BLaER1 (cell line): ENCODE measurements around the gene FCHSD2.
A peak's percentile ranks its signal among the peaks of the same experiment; 100 is the strongest.
"Not testable (repeated sequence)": the region's sequence is repeated elsewhere in the genome, so short reads cannot be mapped to it uniquely, and the experiment has no call there.

Experiments used
- H3K27ac ChIP-seq: shearing (Covaris generic); formaldehyde crosslinking; 2 replicates; pipeline ENCODE4 v1.8.1; 2022
- H3K27me3 ChIP-seq: shearing (Covaris generic); formaldehyde crosslinking; 2 replicates; pipeline ENCODE4 v1.8.1; 2022
- H3K36me3 ChIP-seq: shearing (Covaris generic); formaldehyde crosslinking; 2 replicates; pipeline ENCODE4 v1.8.1; 2022
- H3K4me1 ChIP-seq: shearing (Covaris generic); formaldehyde crosslinking; 2 replicates; pipeline ENCODE4 v1.8.1; 2022
- H3K4me2 ChIP-seq: shearing (Covaris generic); formaldehyde crosslinking; 2 replicates; pipeline ENCODE4 v1.8.1; 2022
- H3K4me3 ChIP-seq: shearing (Covaris generic); formaldehyde crosslinking; 2 replicates; pipeline ENCODE4 v1.8.1; 2022
- H3K9ac ChIP-seq: shearing (Covaris generic); formaldehyde crosslinking; 2 replicates; pipeline ENCODE4 v1.8.1; 2022
- H3K9me3 ChIP-seq: shearing (Covaris generic); formaldehyde crosslinking; 2 replicates; pipeline ENCODE4 v1.8.1; 2022
- H4K20me1 ChIP-seq: shearing (Covaris generic); formaldehyde crosslinking; 2 replicates; pipeline ENCODE4 v1.8.1; 2022
- Cebpa-rat ChIP-seq: shearing (Covaris generic); IDR thresholded peaks from 2 replicates; pipeline ENCODE4 v1.8.1; 2022

FCHSD2 gene

GRCh38 chr11:72792437-72793021 is 349.6 kb downstream of the FCHSD2 start:
- Histone ChIP-seq H3K36me3 (no peaks in the 10 kb centered on the region), H3K4me3 (peak overlapping the region; percentile 70), H3K27me3 (no peaks in the 10 kb centered on the region), H3K27ac (peak overlapping the region; percentile 86), H3K4me1 (peaks cover 48% of the 10 kb centered on the region), H4K20me1 (no peaks in the 10 kb centered on the region), H3K9ac (peak overlapping the region; percentile 84), H3K9me3 (no peaks in the 10 kb centered on the region), H3K4me2 (peak overlapping the region; percentile 85)
- no peak for TF ChIP-seq Cebpa-rat

- not testable (repeated sequence) for H3K27me3 ChIP-seq, H3K4me2 ChIP-seq, H3K4me3 ChIP-seq, H3K9ac ChIP-seq, H3K27ac ChIP-seq, H3K36me3 ChIP-seq, H4K20me1 ChIP-seq, H3K9me3 ChIP-seq
- H3K4me1 ChIP-seq = peaks cover 61% of the 10 kb centered on the region
Observed at GRCh38 chr11:72791228-72791627, 350.9 kb downstream of the FCHSD2 start.

- Histone ChIP-seq H3K27me3 (no peaks in the 10 kb centered on the region), H3K36me3 (no peaks in the 10 kb centered on the region), H3K4me1 (peaks cover 60% of the 10 kb centered on the region), H3K9ac (no peak overlapping the region), H4K20me1 (no peaks in the 10 kb centered on the region), H3K27ac (peak overlapping the region; percentile 41; the same call in 1 of the 2 replicates), H3K9me3 (no peaks in the 10 kb centered on the region), H3K4me2 (peak overlapping the region; percentile 32; the same call in 1 of the 2 replicates), H3K4me3 (no peak overlapping the region)
- no peak for TF ChIP-seq Cebpa-rat
Observed at GRCh38 chr11:72789493-72790131, 352.5 kb downstream of the FCHSD2 start.

GRCh38 chr11:72788241-72788640 is 353.9 kb downstream of the FCHSD2 start:
- Histone ChIP-seq H3K9me3 (no peaks in the 10 kb centered on the region), H3K27me3 (no peaks in the 10 kb centered on the region), H3K4me2 (peak overlapping the region; percentile 69), H3K36me3 (no peaks in the 10 kb centered on the region), H3K4me1 (peaks cover 52% of the 10 kb centered on the region), H3K27ac (peak overlapping the region; percentile 72; the same call in 1 of the 2 replicates), H3K4me3 (no peak overlapping the region), H3K9ac (no peak overlapping the region), H4K20me1 (no peaks in the 10 kb centered on the region)
- no peak for TF ChIP-seq Cebpa-rat

GRCh38 chr11:72787216-72788104 is 354.7 kb downstream of the FCHSD2 start:
- Histone ChIP-seq H3K4me3 (no peak overlapping the region), H4K20me1 (no peaks in the 10 kb centered on the region), H3K9ac (peak overlapping the region; percentile 55), H3K36me3 (no peaks in the 10 kb centered on the region), H3K27me3 (no peaks in the 10 kb centered on the region), H3K4me2 (peak overlapping the region; percentile 69), H3K27ac (peak overlapping the region; percentile 72), H3K4me1 (peaks cover 47% of the 10 kb centered on the region), H3K9me3 (no peaks in the 10 kb centered on the region)
- TF ChIP-seq Cebpa-rat = no peak
